HG03135 (cell line): ENCODE results near the gene PNRC1.
A peak's percentile ranks its signal among the peaks of the same experiment; 100 is the strongest.
"Not testable (repeated sequence)": the region's sequence is repeated elsewhere in the genome, so short reads cannot be mapped to it uniquely, and the experiment has no call there.

Source experiments
- ATAC-seq: cut with Tn5 transposase; IDR thresholded peaks from one replicate; pipeline ENCODE4 v1.9.1; 2021; ENCODE audit warnings: mild to moderate bottlenecking, moderate library complexity; ENCODE audit not compliant: unreplicated experiment

The PNRC1 gene

DNA sequence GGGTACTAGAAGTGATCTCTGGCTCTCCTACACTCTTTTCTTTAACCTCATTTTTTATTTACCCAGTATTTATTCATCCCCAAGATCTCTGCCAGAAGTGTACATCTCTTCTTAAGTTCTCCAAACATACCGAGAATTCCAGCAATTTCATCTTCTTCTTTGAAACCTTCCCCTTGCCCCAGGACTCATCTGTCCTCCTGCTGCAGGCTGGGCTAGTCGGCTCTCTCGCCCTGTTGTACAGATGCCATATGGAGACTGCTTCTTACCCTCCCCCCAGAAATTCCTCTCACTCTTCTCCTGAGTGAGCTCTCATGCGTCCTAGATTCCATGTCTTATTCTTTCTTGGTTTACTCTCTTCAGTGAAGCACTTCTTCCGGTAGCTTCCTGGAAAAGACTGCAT, 21.9 kb upstream of the PNRC1 start:
- no peak for ATAC-seq

DNA sequence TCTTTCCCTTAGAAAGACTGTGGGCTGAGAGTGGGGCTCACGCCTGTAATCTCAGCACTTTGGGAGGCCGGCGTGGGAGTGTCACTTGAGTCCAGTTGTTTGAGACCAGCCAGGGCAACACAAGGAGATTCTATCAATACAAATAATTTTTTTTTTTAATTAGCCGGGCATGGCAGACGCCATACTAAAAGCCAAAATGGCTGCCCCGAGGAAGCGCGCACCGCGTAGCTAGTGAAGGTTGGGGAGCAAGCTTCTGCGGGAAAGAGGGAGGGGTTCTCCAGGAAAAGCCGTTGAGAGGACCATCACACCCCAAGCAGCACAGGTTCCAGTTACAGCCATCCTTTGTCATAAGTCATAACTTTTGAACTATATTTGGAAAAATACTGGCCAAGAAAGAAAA, 21.3 kb upstream of the PNRC1 start:
- no peak for ATAC-seq

DNA sequence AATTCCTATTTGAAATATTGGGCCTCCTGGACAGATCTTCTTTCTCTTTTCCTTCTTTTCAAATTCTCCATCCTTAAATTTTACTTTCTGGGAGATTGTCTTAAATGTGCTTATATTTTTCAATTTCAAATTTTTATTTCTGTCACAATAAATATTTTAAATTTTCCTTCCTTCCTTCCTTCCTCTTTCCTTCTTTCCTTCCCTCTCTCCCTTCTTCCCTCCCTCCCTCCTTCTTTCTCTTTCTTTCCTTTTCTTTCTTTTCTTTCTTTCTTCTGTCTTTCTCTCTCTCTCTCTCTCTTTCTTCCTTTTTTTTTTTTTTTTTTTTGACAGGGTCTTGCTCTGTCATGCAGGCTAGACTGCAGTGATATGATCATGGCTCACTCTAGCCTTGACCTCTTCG, 16.7 kb upstream of the PNRC1 start:
- no peak for ATAC-seq

DNA sequence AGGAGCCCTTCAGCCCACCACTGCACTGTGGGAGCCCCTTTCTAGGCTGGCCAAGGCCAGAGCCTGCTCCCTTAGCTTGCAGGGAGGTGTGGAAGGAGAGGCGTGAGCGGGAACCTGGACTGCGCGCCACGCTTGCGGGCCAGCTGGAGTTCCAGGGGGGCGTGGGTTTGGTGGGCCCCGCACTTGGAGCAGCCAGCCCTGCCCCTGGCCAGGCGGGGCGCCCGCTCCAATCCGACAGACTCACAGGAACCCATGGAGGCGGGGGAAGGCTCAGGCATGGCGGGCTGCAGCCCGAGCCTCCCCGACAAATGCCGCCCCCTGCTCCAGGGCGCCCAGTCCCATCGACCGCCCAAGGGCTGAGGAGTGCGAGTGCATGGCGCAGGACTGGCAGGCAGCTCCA, 15.6 kb upstream of the PNRC1 start:
- not testable (repeated sequence) for ATAC-seq

DNA sequence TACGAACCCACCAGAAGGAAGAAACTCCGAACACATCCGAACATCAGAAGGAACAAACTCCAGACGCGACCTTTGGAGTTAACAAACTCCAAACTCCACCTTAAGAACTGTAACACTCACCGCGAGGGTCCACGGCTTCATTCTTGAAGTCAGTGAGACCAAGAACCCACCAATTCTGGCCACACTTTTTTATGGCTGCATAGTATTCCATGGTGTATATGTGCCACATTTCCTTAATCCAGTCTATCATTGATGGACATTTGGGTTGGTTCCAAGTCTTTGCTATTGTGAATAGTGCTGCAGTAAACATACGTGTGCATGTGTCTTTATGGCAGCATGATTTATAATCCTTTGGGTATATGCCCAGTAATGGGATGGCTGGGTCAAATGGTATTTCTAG, 14.4 kb upstream of the PNRC1 start:
- ATAC-seq, result not testable (repeated sequence)

DNA sequence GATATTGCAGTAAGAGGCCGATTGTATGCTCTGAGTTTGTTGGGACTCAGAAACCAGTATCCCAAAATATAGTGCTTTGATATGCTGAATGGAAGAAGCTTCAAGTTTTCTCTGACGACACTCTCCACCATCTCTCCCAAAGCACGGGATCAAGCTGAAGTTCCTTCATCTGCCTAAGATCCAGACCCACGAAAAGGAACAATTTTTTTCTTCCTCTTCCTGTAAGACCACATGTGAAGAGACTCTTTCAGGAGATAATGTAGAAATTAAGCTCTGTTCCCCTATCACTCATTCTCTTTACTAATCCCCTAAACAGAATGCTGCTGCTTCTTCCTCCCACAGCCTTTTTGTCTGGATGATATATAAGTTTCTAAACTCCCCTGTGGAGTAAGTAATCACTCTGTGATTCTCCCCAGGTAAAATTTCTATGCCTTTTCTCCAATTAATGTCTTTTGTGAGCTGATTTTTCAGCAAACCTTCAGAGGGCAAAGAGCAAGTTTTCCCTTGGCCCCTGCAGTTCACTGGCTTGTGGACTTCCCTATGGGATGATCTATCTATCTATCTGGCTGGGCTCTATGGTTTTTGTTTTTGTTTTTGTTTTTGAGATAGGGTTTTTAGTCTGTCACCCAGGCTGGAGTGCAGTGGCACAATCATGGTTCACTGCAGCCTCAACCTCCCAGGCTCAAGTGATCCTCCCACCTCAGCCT, 13.5 kb upstream of the PNRC1 start:
- no peak for ATAC-seq

DNA sequence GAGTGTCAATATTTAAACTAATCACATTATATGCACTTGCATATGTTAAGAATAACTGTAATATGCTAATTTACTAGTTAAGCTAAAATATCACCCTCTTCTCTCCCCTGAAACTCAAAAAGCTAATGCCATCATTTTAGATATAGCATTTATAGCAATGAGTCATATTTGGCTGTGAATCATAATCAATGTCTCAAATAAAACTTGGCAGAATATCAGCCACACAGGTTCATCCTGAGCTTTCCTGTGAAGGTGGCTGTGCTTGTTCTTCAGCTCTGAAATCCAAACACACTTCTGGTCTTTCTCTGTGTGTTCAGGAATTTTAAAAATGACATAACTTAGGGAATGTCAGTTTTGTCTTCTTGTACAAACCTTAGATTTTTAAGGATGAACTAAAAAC, 12.8 kb upstream of the PNRC1 start:
- ATAC-seq, result no peak

DNA sequence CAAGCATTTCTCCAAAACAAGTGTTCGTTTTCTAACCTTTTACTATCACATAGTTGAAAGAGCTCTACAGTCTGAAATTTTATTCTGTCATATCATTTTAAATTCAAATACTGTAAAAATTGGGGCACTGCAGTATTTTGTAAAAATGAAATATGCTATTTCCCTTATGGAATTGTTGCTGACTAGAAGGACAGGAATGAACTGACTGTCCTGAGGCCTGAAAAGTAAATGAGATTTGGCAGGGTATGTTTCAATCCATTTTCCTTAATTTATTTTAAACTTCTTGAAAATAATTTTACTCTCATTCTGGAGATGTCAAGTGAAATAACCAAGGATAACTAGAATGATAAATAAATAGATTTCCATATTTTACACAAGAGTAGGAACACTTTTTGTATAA, 11.9 kb upstream of the PNRC1 start:
- ATAC-seq, result no peak

DNA sequence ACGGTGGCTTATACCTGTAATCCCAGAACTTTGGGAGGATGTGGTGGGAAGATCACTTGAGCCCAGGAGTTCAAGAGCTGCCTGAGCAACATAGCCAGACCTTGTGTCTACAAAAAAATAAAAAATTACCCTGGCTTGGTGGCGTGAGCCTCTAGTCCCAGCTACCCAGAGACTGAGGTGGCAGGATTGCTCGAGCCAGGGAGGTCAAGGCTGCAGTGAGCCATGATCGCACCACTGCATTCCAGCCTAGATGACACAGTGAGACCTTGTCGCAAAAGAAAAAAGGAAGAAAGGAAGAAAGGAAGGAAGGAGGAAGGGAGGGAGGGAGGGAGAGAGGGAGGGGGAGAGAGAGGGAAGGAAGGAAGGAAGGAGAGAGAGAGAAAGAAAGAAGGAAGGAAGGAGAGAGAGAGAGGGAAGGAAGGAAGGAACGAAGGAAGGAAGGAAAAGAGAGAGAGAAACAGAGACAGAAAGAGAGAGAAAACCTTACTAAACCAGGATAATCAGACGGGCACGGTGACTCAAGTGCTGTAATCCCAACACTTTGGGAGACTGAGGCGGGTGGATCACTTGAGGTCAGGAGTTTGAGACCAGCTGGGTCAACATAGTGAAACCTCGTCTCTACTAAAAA, 10.9 kb upstream of the PNRC1 start:
- ATAC-seq, result no peak

DNA sequence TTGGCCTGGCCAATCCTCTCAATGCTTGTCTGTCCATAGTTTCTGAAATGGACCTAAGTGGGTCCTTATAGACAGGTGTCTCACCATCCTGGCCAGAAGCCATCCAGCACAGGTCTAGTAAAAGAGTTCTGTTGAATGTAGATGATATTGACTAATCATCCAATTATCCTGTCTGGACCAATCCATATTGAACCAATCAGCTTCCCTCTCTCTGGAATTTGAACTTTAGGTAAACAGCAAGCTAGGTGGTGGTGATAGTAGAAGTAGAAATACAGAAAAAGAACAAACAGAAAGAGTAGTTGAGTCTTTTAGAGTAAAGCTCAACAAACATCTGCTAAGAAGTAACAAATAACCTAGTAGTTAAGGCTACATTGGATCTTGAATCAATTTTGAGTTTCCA, 9.5 kb upstream of the PNRC1 start:
- no peak for ATAC-seq

DNA sequence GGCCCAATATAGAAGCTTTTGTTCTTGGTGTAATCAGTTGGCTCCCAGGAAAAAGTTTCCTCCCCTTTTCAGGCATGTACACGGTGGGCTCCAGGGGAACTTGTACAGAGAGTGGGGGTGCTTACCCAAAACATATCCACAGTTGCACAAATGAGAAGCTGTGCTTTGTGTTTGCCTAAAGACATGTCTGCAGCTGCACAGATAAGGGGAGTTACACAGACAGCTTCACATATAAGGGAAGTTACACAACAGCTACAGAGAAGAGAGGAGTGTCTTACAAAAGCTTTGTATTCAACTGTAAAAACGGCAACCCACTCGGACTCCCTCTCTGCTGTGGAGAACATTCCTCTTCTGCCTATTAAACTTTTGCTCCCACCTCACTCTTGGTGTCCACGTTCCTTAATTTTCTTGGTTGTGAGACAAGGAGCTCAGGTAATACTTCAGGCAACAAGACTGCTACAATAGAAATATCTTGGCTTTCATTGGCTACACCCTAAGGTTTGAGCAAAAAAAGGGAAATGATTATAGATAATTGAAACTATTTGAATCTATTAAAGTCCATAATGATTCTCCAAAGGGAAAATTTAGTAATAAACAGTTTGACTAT, 7.4 kb upstream of the PNRC1 start:
- ATAC-seq, result no peak

DNA sequence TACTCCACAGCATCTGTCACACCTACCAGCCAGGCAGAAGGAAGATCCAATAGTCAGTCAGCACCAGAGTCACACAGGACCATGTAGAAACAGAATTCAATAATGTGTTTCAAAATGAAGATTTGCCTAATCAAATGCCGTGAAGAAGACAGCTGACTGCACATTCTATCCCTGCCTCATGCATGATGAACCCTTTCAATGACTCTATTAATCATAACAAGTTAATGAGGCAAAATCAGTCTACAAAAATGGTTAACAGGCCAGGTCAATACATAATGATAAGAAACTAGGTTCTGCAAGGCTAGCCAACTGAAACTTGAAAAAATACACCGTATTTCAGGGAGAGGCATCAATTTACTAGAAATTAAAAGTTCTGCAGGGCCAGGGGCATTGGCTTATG, 6.7 kb upstream of the PNRC1 start:
- no peak for ATAC-seq

DNA sequence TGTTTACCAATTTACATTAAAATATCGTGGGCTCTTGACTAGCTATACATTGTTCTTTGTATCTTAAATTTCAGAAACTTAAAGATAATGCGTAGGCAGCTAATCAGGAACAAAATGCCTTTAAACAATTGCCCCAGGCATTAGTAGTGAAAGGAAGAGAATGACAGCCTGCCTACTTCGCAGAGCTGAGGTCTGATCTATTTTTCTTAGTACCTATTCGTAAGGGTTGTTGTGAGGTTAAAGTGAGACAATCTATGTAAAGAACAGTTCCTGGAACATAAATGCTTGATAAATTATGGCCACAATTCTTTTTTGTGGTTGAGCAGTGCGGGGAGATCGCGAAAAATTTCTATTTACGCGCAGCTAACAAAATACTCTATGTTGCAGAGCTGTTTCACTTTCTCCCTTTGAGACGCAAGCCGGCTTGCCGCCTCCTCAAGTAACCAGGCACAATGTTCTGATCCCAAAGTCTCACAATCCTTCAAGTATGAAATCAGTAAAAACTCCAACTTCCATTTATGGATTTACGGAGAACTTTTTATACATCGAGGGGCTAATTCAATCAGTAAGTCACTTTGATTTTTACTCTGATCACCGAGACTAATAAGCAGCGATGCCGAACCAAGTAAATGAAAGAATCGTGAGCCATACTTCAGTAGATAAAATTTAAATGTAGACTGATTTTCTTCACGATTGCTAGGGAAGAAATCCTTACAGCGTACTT, 878 bp upstream of the PNRC1 start:
- no peak for ATAC-seq

DNA sequence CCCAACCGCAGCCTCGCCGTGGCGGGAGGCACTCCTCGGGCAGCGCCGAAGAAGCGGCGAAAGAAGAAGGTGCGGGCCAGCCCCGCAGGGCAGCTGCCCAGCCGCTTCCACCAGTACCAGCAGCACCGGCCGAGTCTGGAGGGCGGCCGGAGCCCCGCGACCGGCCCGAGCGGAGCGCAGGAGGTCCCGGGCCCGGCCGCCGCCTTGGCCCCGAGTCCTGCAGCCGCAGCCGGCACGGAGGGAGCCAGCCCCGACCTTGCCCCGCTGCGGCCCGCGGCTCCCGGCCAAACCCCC, 525 bp downstream of the PNRC1 start:
- peak; percentile 21 for ATAC-seq

DNA sequence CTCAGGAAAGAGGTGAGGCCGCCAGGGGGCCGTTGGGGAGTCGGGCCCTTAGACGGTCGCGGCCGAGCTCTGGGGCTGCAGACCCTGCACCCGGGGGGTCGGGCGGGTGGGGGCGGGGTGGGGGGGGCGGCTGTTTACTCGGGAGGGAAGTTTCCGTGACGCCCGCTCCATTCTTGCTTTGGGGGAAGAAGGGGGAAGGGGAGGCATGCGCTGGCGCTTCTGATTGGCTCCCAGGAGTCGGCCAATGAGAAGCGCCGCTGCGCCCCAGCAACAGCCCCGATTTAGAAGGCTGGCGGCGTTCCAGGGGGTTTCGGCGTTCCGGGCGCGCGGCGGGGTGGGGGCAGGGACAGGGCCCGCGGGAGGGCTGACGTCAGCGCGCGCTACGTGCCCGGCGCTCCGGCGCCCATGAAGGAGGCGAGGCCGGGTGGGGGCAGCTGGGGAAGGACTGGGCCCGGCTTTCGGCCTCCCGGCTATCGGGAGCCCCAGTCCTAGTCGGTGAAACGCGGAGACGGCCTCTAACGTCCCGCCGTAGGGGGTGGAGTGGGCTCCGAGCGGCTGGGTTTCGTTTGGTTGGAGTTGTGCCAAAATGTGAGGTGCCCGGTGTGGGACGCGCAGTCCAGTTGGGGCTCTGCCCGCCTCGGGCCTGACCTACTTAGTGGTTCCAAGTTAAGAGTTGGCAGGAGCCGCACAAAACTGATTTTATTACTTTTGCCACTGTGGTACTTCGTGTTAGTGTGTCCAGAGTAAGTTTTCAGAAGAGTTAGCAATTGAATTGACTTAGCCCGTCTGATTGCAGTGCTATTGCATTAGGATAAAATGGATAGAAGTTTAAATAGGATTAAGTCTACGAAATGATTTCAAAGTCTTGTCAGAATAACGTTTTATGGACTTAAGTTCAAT, 1.1 kb downstream of the PNRC1 start:
- ATAC-seq, result peak; percentile 54

DNA sequence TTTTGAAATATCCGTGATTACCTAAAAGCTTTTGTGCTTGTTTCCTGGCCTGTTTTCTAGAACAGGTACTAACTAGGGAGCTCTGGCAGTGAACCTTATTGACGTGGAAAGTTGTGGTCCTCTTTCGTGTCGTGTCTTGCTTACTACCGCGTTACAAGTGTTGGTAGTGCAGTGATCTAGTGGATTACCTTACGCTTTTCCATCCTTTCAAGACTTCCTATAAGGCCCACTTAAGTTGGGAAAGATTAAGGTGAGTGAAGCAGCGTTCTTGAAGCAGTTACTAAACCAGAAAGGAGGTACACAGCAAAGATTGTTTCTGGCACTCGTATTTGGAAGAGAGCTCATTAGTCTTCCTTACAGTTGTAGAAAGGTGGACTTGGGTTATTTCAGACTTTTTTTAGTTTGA, 1.9 kb downstream of the PNRC1 start:
- no peak for ATAC-seq

DNA sequence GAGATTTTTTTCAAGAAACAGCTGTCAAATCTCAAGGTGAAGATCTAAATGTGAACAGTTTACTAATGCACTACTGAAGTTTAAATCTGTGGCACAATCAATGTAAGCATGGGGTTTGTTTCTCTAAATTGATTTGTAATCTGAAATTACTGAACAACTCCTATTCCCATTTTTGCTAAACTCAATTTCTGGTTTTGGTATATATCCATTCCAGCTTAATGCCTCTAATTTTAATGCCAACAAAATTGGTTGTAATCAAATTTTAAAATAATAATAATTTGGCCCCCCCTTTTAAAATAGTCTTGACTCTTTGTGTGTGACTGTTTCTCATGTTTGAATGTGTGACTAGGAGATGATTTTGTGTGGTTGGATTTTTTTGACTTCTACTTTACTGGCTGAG, 4.0 kb downstream of the PNRC1 start:
- ATAC-seq, result no peak

DNA sequence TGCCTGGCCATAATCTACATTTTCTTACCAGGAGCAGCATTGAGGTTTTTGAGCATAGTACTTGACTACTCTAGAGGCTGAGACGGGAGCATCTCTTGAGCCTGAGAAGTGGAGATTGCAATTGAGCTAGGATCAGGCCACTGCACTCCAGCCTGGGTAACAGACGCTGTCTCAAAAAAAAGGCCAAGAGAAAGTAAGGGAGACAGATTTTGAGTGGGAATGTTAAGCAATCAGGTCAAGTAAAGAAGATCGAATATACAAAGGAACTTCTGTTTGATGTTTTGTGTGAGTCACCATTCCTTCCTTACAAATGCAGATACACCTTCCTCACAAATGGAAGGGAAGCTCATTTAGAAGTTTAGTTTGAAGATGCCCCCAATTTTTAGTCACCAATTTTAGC, 4.4 kb downstream of the PNRC1 start:
- no peak for ATAC-seq

DNA sequence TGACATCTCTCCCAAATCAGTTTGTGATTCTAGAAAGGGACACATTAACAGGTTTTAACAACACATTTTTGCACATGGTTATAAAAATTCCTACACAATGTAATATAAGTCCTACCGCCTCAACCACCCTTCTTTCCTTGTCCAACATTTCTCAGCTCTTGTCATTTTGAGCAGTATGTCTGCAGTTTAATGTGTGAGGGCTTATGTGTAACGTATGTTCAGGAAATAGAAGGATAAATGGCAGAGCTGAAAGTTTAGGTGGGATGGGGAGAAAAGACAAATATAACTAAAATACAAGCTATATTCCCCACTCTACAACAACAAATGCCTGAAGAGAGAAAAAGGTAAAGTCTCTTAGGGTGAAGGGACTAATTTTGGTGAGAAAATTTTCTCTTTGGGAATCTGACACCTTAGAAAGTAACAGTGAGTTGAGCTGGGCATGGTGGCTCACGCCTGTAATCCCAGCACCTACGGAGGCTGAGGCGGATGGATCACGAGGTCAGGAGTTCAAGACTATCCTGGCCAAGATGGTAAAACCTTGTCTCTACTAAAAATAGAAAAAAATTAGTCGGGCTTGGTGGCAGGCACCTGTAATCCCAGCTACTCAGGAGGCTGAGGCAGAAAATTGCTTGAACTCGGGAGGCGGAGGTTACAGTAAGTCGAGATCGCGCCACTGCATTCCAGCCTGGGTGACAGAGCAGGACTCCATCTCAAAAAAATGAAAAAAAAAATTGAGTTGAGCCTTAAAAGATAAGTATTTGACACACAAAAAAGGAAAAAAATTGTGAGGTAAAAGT, 5.1 kb downstream of the PNRC1 start:
- no peak for ATAC-seq

DNA sequence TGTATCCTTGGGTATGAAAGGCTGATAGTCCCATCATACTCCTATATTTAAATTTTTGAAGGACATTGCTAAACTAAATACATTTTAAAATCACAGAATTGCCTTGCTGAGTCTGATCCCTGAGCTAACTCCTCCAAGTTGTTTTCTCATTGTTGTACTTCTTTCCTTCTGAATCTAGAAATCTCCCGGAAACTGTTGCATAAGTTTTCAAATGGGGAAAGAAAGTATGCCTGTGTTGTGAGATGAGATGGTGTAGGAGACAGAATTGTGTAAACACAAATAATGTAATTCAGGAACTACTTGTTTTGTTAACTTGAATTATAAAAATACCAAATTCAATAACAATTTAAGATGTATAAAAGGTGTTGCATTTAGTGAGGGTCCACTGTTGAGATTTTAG, 7.3 kb downstream of the PNRC1 start:
- ATAC-seq, result no peak
